ENCODE measurements around the gene RASGRP3. TPM values are rescaled to one million over a fixed set of nuclear protein-coding genes. Genes with fewer than 3 reads are reported as not detected.

RASGRP3 gene
- total and polyA plus RNA-seq, 10 donors = 13.2 to 68.1 (median 44.5) TPM

GRCh38 chr2:33505966-33506365 is 29.5 kb downstream of the RASGRP3 start:
- Histone ChIP-seq H3K36me3 (no peaks in the 10 kb centered on the region), H3K4me3 (no peak overlapping the region), H3K4me1 (peaks cover 0 to 27% (median 4%) of the 10 kb centered on the region in 6 donors), H3K27ac (no peak overlapping the region), H3K27me3 (replicated peaks in 1 of 7) (no peaks in the 10 kb centered on the region), H3K9me3 (no peaks in the 10 kb centered on the region)
- 79 to 95% (median 91%) methylated on average over 1 of the region's 1 CpG for WGBS, 5 donors
- no peak for DNase-seq
- intact Hi-C loops (cut with DNase I; ENCODE audit: low total_unique reads) = no loop called here
- TF ChIP-seq POLR2AphosphoS5 (IDR thresholded peaks at IDR 0.05) (no peak), CTCF (IDR thresholded peaks at IDR 0.05 in 8 of 11, conservative IDR thresholded peaks at IDR 0.05 in 3 of 11) (no peak), POLR2A (IDR thresholded peaks at IDR 0.05) (no peak)

- no peak for DNase-seq
- TF ChIP-seq POLR2A (IDR thresholded peaks at IDR 0.05) = no peak
- TF ChIP-seq CTCF (IDR thresholded peaks at IDR 0.05 in 8 of 11, conservative IDR thresholded peaks at IDR 0.05 in 3 of 11) = no peak
- no peak for TF ChIP-seq POLR2AphosphoS5 (IDR thresholded peaks at IDR 0.05)
- Histone ChIP-seq H3K4me3 (no peak overlapping the region), H3K27me3 (replicated peaks in 1 of 7) (no peaks in the 10 kb centered on the region), H3K4me1 (no peaks in the 10 kb centered on the region), H3K36me3 (peaks cover 0 to 11% (median 5%) of the 10 kb centered on the region in 6 donors), H3K9me3 (no peaks in the 10 kb centered on the region), H3K27ac (no peak overlapping the region)
- intact Hi-C loops (cut with DNase I; ENCODE audit: low total_unique reads) = no loop called here
- 80 to 94% (median 90%) methylated on average over 5 of the region's 5 CpGs for WGBS, 5 donors
Measured at GRCh38 chr2:33509908-33510585, 33.6 kb downstream of the RASGRP3 start.

- DNase-seq = no peak
- H3K36me3 ChIP-seq = peaks cover 0 to 17% (median 9%) of the 10 kb centered on the region in 6 donors
- TF ChIP-seq POLR2AphosphoS5 (IDR thresholded peaks at IDR 0.05) = no peak
- intact Hi-C loops (cut with DNase I; ENCODE audit: low total_unique reads) = no loop called here
- 81 to 94% (median 93%) methylated on average over 4 of the region's 4 CpGs for WGBS, 5 donors
- no peaks in the 10 kb centered on the region for H3K4me1 ChIP-seq
- H3K4me3 ChIP-seq = no peak overlapping the region
- no peak overlapping the region for H3K27ac ChIP-seq
- H3K27me3 ChIP-seq (replicated peaks in 1 of 7) = no peaks in the 10 kb centered on the region
- H3K9me3 ChIP-seq = no peaks in the 10 kb centered on the region
Measured at GRCh38 chr2:33510586-33510968, 34.1 kb downstream of the RASGRP3 start.

- intact Hi-C loops (cut with DNase I; ENCODE audit: low total_unique reads) = no loop called here
- DNase-seq = no peak
- Histone ChIP-seq H3K4me3 (no peak overlapping the region), H3K36me3 (peaks cover 0 to 22% (median 14%) of the 10 kb centered on the region in 6 donors), H3K27ac (no peak overlapping the region), H3K4me1 (no peaks in the 10 kb centered on the region), H3K9me3 (no peaks in the 10 kb centered on the region), H3K27me3 (replicated peaks in 1 of 7) (no peaks in the 10 kb centered on the region)
- 85 to 95% (median 89%) methylated on average over 1 of the region's 1 CpG for WGBS, 5 donors
- TF ChIP-seq POLR2AphosphoS5 (IDR thresholded peaks at IDR 0.05) = no peak
- TF ChIP-seq POLR2A (IDR thresholded peaks at IDR 0.05) = no peak
- no peak for TF ChIP-seq CTCF (IDR thresholded peaks at IDR 0.05 in 8 of 11, conservative IDR thresholded peaks at IDR 0.05 in 3 of 11)
Measured at GRCh38 chr2:33511141-33511540, 34.7 kb downstream of the RASGRP3 start.
